Stimulated activated CD8-positive, alpha-beta memory T cell treated with anti-CD3 and anti-CD28 coated beads, Interleukin-12 subunit alpha, Interleukin-12 subunit beta, amount 100 ng/mL, for 4 hours (primary cell): ENCODE measurements around the gene ESRRA.

ENCODE experiments used
- DNase-seq: peaks from one replicate; pipeline ENCODE4 v3.0.0-alpha.2; 2020; ENCODE audit warnings: low read depth

The ESRRA gene

GRCh38 chr11:64275031-64275800 is 30.1 kb upstream of the ESRRA start:
- no peak for DNase-seq

GRCh38 chr11:64275841-64276240 is 29.5 kb upstream of the ESRRA start:
- no peak for DNase-seq

GRCh38 chr11:64276653-64277431 is 28.5 kb upstream of the ESRRA start:
- DNase-seq = no peak

- DNase-seq = no peak
Measured at GRCh38 chr11:64278576-64279190, 26.6 kb upstream of the ESRRA start.

- no peak for DNase-seq
Measured at GRCh38 chr11:64281957-64282770, 23.2 kb upstream of the ESRRA start.

GRCh38 chr11:64283092-64283491 is 22.2 kb upstream of the ESRRA start:
- no peak for DNase-seq

GRCh38 chr11:64284048-64284961 is 21.0 kb upstream of the ESRRA start, which contains the start of gene BAD:
TSS of gene BAD (minus strand) at chr11:64284665. CDS start at chr11:64284368, 297 bp downstream.
- DNase-seq = peak; percentile 85

- peak; percentile 90 for DNase-seq
Measured at GRCh38 chr11:64284962-64285884, 20.1 kb upstream of the ESRRA start, which contains the start of gene GPR137. TSS of gene GPR137 (plus strand) at chr11:64285848. CDS start at chr11:64286525, 677 bp downstream.

- DNase-seq = no peak
Measured at GRCh38 chr11:64285885-64286800, 19.2 kb upstream of the ESRRA start.

- no peak for DNase-seq
Measured at GRCh38 chr11:64286801-64287159, 18.5 kb upstream of the ESRRA start.

GRCh38 chr11:64287676-64288352 is 17.5 kb upstream of the ESRRA start:
- no peak for DNase-seq

GRCh38 chr11:64288353-64288750 is 17.0 kb upstream of the ESRRA start:
- DNase-seq = no peak

GRCh38 chr11:64289002-64289564 is 16.2 kb upstream of the ESRRA start:
- no peak for DNase-seq

GRCh38 chr11:64290352-64291261 is 14.7 kb upstream of the ESRRA start:
- DNase-seq = no peak

GRCh38 chr11:64291262-64291751 is 14.0 kb upstream of the ESRRA start, which contains the start of gene KCNK4:
TSS of gene KCNK4 (plus strand) at chr11:64291302. CDS start at chr11:64293019, 1,717 bp downstream.
- DNase-seq = no peak

- DNase-seq = no peak
Measured at GRCh38 chr11:64291752-64292459, 13.4 kb upstream of the ESRRA start.
